Prostate gland (tissue), 2 donors: ENCODE results near the gene POU2AF1.

ENCODE experiments used
- POLR2A ChIP-seq: fragments of 450-650 bp; IDR thresholded peaks from one replicate; pipeline ENCODE4 v1.6.1; 2016; ENCODE audit warnings: antibody characterized with exemption, mild to moderate bottlenecking
- POLR2AphosphoS5 ChIP-seq: sonication (generic); formaldehyde crosslinking; IDR thresholded peaks from one replicate; pipeline ENCODE4 v1.6.1; 2017; ENCODE audit warnings: antibody characterized with exemption
- TF ChIP-seq, protein P1 (sequence below), 4 experiments: fragments of 200-600 bp in 2 of 4; fragments of 450-650 bp in 2 of 4; sonication (generic) in 2 of 4; IDR thresholded peaks; 1 replicate in 3 of 4; 2 replicates in 1 of 4; pipeline ENCODE4 v1.5.1; 2016 to 2019; ENCODE audit warnings: antibody characterized with exemption in 4 of 4, mild to moderate bottlenecking in 2 of 4, moderate library complexity in 2 of 4

DNA sequence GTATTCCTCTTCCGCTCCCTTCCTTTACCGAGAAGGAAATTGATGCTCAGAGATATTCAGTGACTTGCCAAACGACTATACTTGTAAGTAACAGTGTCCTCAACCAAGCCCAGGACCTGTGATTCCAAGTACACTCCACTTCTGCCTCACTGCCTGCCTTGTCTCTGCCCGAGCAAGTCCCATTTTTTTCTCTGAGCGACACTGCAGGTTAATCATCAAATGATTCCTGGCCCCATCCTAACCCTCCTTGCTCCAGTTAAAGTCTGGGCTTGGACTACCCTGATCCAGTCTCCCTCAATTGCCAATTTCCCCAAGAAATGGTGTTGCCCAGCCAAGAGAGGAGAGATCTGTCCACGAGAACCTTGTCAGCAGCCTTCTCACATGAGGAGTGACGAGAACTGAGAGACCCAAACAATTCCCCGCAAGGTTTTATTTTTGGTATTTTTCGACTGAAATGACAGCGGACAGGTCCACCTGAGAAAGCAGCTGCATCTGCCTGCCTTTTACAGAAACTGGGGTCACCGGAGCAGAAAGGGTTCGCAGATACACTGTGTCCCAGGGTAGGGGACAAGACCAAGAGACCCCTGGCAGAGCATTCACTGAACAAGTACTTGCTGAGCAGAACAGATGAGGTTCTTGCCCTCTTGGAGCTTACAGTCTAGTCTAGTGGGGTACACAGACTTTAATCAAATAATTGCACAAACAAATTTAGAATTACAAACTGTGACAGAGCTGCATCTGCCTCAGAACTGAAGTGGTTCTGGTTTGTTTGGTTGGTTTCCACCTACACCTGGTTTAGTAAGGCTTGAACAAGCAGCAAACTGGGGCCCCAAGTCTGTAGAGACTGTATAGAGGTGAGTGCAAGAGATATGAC, 11.4 kb downstream of the POU2AF1 start:
- no peak for TF ChIP-seq POLR2A
- TF ChIP-seq, protein P1, sequence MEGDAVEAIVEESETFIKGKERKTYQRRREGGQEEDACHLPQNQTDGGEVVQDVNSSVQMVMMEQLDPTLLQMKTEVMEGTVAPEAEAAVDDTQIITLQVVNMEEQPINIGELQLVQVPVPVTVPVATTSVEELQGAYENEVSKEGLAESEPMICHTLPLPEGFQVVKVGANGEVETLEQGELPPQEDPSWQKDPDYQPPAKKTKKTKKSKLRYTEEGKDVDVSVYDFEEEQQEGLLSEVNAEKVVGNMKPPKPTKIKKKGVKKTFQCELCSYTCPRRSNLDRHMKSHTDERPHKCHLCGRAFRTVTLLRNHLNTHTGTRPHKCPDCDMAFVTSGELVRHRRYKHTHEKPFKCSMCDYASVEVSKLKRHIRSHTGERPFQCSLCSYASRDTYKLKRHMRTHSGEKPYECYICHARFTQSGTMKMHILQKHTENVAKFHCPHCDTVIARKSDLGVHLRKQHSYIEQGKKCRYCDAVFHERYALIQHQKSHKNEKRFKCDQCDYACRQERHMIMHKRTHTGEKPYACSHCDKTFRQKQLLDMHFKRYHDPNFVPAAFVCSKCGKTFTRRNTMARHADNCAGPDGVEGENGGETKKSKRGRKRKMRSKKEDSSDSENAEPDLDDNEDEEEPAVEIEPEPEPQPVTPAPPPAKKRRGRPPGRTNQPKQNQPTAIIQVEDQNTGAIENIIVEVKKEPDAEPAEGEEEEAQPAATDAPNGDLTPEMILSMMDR (IDR thresholded peaks at IDR 0.05) = no peak
- no peak for TF ChIP-seq POLR2AphosphoS5
